Stomach (tissue), 9 donors: ENCODE measurements around the gene AK2. TPM values are rescaled to one million over a fixed set of nuclear protein-coding genes. Genes with fewer than 3 reads are reported as not detected.
"Not testable (repeated sequence)": the region's sequence is repeated elsewhere in the genome, so short reads cannot be mapped to it uniquely, and the experiment has no call there.

ENCODE experiments used
- DNase-seq, 2 donors: peaks; one replicate each; pipeline versions ENCODE4 v3.0.0 to v3.0.0-alpha.2; 2013 to 2019
- H3K27ac ChIP-seq, 5 donors: fragments of 200-600 bp in 4 of 5; sonication (generic) in 4 of 5; one replicate each; pipeline ENCODE4 v1.5.1; 2013 to 2019; ENCODE audit warnings: mild to moderate bottlenecking in 1 of 5, moderate library complexity in 1 of 5
- H3K27me3 ChIP-seq, 3 donors: fragments of 200-600 bp; sonication (generic); one replicate each; pipeline ENCODE4 v1.5.1; 2017 to 2019; ENCODE audit warnings: mixed run types in 1 of 3
- H3K36me3 ChIP-seq, 4 donors: fragments of 200-600 bp; sonication (generic); 1 replicate in 3 of 4; 2 replicates in 1 of 4; pipeline ENCODE4 v1.5.1; 2016 to 2019
- H3K4me1 ChIP-seq, 4 donors: fragments of 200-600 bp; sonication (generic); one replicate each; pipeline ENCODE4 v1.5.1; 2016 to 2019
- H3K4me3 ChIP-seq, 4 donors: fragments of 200-600 bp; sonication (generic) in 3 of 4; one replicate each; pipeline ENCODE4 v1.5.1; 2016 to 2019; ENCODE audit warnings: mild to moderate bottlenecking in 1 of 4
- H3K9me3 ChIP-seq, 4 donors: fragments of 200-600 bp; sonication (generic); one replicate each; pipeline ENCODE4 v1.5.1; 2016 to 2019
- CTCF ChIP-seq, 7 experiments: fragments of 450-650 bp in 4 of 7; fragments of 200-600 bp in 3 of 7; sonication (generic) in 3 of 7; IDR thresholded peaks; one replicate each; pipeline ENCODE4 v1.5.1; 2016 to 2019; ENCODE audit warnings: antibody characterized with exemption in 7 of 7, control low read depth in 2 of 7, mild to moderate bottlenecking in 1 of 7
- EP300 ChIP-seq: sonication (generic); formaldehyde crosslinking; IDR thresholded peaks from one replicate; pipeline ENCODE4 v1.6.1; 2017; ENCODE audit warnings: antibody characterized with exemption
- POLR2A ChIP-seq, 4 donors: fragments of 450-650 bp; IDR thresholded peaks; one replicate each; pipeline ENCODE4 v1.6.1; 2016; ENCODE audit warnings: antibody characterized with exemption in 4 of 4, control low read depth in 2 of 4, mild to moderate bottlenecking in 1 of 4, moderate library complexity in 1 of 4
- POLR2AphosphoS5 ChIP-seq, 3 donors: sonication (generic); formaldehyde crosslinking; IDR thresholded peaks; one replicate each; pipeline ENCODE4 v1.6.1; 2016; ENCODE audit warnings: antibody characterized with exemption in 3 of 3
- WGBS, 5 donors: extraction: QIAGEN DNeasy Blood & Tissue Kit in 3 of 5; methylation state at CpG; one replicate each; pipeline versions ENCODE4 v1.1.5 to v1.1.7; 2013 to 2018; 5-methylcytosine and 5-hydroxymethylcytosine counted together
- intact Hi-C: fragments of 100-400 bp; cut with DNase I; formaldehyde crosslinking; loops from one replicate; pipeline ENCODE4 v1.15.1; 2023; ENCODE audit warnings: low total_unique reads
- polyA plus RNA-seq, 3 donors: library from polyadenylated mRNA; stranded (reverse); fragments of 200-250 nt; gene quantifications; one replicate each; pipeline ENCODE4 v1.2.3, GENCODE V29; 2013
- total RNA-seq, 5 donors: library from RNA; depleted of rRNA; stranded (reverse); fragments of >200 nt; gene quantifications; one replicate each; pipeline versions ENCODE4 v1.1.0 to v1.2.3, GENCODE V29; 2014 to 2016
- donor health status: healthy with polysubstance abuse.
- donor health status: Bipolar disorder and iron deficiency.
- donor health status: healthy.

The AK2 gene
- total and polyA plus RNA-seq, 8 donors: 71.0 to 263 (median 115) TPM

- no peak overlapping the region for H3K4me3 ChIP-seq
- H3K27me3 ChIP-seq: no peaks in the 10 kb centered on the region
- 60 to 77% (median 62%) methylated on average over 3 of the region's 3 CpGs for WGBS, 5 donors
- no peaks in the 10 kb centered on the region for H3K36me3 ChIP-seq
- peaks cover 0 to 14% (median 0%) of the 10 kb centered on the region in 4 donors for H3K4me1 ChIP-seq
- H3K9me3 ChIP-seq: no peaks in the 10 kb centered on the region
- no peak overlapping the region for H3K27ac ChIP-seq
- intact Hi-C loops: no loop called here
- no peak for DNase-seq
- TF ChIP-seq POLR2AphosphoS5 (IDR thresholded peaks at IDR 0.05): no peak
- no peak for TF ChIP-seq POLR2A (IDR thresholded peaks at IDR 0.05)
- no peak for TF ChIP-seq CTCF (IDR thresholded peaks at IDR 0.05)
- TF ChIP-seq EP300: no peak
Measured at GRCh38 chr1:33048426-33048825, 11.7 kb upstream of the AK2 start.

GRCh38 chr1:33047839-33048305, 11.2 kb upstream of the AK2 start:
- H3K36me3 ChIP-seq: no peaks in the 10 kb centered on the region
- no peak for DNase-seq
- intact Hi-C loops: no loop called here
- no peak overlapping the region for H3K27ac ChIP-seq
- no peak overlapping the region for H3K4me3 ChIP-seq
- H3K27me3 ChIP-seq: no peaks in the 10 kb centered on the region
- WGBS, 5 donors: 75 to 96% (median 87%) methylated on average over 2 of the region's 2 CpGs
- H3K9me3 ChIP-seq: no peaks in the 10 kb centered on the region
- TF ChIP-seq CTCF (IDR thresholded peaks at IDR 0.05): no peak
- no peak for TF ChIP-seq POLR2A (IDR thresholded peaks at IDR 0.05)
- no peak for TF ChIP-seq EP300
- no peak for TF ChIP-seq POLR2AphosphoS5 (IDR thresholded peaks at IDR 0.05)
- H3K4me1 ChIP-seq: peaks cover 0 to 14% (median 0%) of the 10 kb centered on the region in 4 donors

- Histone ChIP-seq H3K9me3 (no peaks in the 10 kb centered on the region), H3K4me1 (peaks cover 0 to 14% (median 0%) of the 10 kb centered on the region in 4 donors), H3K27me3 (no peaks in the 10 kb centered on the region), H3K36me3 (no peaks in the 10 kb centered on the region), H3K27ac (no peak overlapping the region), H3K4me3 (no peak overlapping the region)
- intact Hi-C loops: no loop called here
- 81 to 97% (median 94%) methylated on average over 2 of the region's 2 CpGs for WGBS, 5 donors
- no peak for DNase-seq
- TF ChIP-seq POLR2A (IDR thresholded peaks at IDR 0.05): no peak
- TF ChIP-seq POLR2AphosphoS5 (IDR thresholded peaks at IDR 0.05): no peak
- no peak for TF ChIP-seq EP300
- TF ChIP-seq CTCF (IDR thresholded peaks at IDR 0.05): no peak
Measured at GRCh38 chr1:33047290-33047689, 10.6 kb upstream of the AK2 start.

- H3K4me3 ChIP-seq, H3K9me3 ChIP-seq, intact Hi-C loops, H3K36me3 ChIP-seq, DNase-seq, H3K27me3 ChIP-seq: not testable (repeated sequence)
- H3K27ac ChIP-seq: peak overlapping the region in 1 of 5 donors; percentile 15
- H3K4me1 ChIP-seq: peaks cover 0 to 14% (median 0%) of the 10 kb centered on the region in 4 donors
- WGBS, 5 donors: 72 to 91% (median 85%) methylated on average over 4 of the region's 4 CpGs
Measured at GRCh38 chr1:33046234-33046633, 9.6 kb upstream of the AK2 start.

GRCh38 chr1:33045814-33046213, 9.1 kb upstream of the AK2 start:
- 68 to 78% (median 70%) methylated on average over 6 of the region's 6 CpGs for WGBS, 5 donors
- DNase-seq: no peak
- Histone ChIP-seq H3K4me3 (no peak overlapping the region), H3K27me3 (no peaks in the 10 kb centered on the region), H3K36me3 (no peaks in the 10 kb centered on the region), H3K4me1 (peaks cover 0 to 14% (median 0%) of the 10 kb centered on the region in 4 donors), H3K27ac (peak overlapping the region in 2 of 5 donors; percentile 7 to 15), H3K9me3 (no peaks in the 10 kb centered on the region)
- intact Hi-C loops: no loop called here
- TF ChIP-seq POLR2AphosphoS5 (IDR thresholded peaks at IDR 0.05): no peak
- TF ChIP-seq POLR2A (IDR thresholded peaks at IDR 0.05): no peak
- no peak for TF ChIP-seq EP300
- no peak for TF ChIP-seq CTCF (IDR thresholded peaks at IDR 0.05)
